IMR-90 (cell line): ENCODE results near the gene TPMT. TPM values are rescaled to one million over a fixed set of nuclear protein-coding genes. Genes with fewer than 3 reads are reported as not detected.

Source experiments
- ATAC-seq: fragments of 200-7000 bp; cut with Tn5 transposase; 2 replicates; pipeline ENCODE4 v1.9.1; 2020; ENCODE audit warnings: low read depth, mild to moderate bottlenecking, moderate library complexity
- BruUV-seq: library from RNA; stranded (reverse); fragments of 400-500 nt; replicated peaks from 2 replicates; lab custom pipeline; 2021; lab: Mats Ljungman, UMichigan
- CTCF ChIA-PET: fragments of 300-600 bp; formaldehyde crosslinking; extraction: SDS; loops from one replicate; lab custom pipeline; 2021; ENCODE audit warnings: antibody characterized with exemption; lab: Yijun Ruan, JAX
- POLR2A ChIA-PET: fragments of 300-600 bp; sonication (Branson Sonifier 250); formaldehyde crosslinking; loops from one replicate; lab custom pipeline; 2022; ENCODE audit warnings: antibody characterized with exemption; ENCODE audit not compliant: unreplicated experiment; lab: Charles Lee
- DNase-seq: peaks from one replicate; pipeline ENCODE4 v3.0.0; 2013
- H2AFZ ChIP-seq: replicated peaks from 2 replicates; pipeline ENCODE3; 2013; ENCODE audit warnings: low read length, mild to moderate bottlenecking; ENCODE audit not compliant: poor library complexity
- H2AK5ac ChIP-seq: 2 replicates; pipeline ENCODE4 v1.6.1; 2013; ENCODE audit warnings: low read depth, low read length, inconsistent platforms
- H2AK9ac ChIP-seq: replicated peaks from 2 replicates; pipeline ENCODE3; 2013; ENCODE audit warnings: mild to moderate bottlenecking, low read depth, low read length, moderate library complexity; ENCODE audit not compliant: poor library complexity
- H2BK120ac ChIP-seq: 2 replicates; pipeline ENCODE4 v1.6.1; 2013; ENCODE audit warnings: low read depth, low read length, inconsistent platforms
- H2BK15ac ChIP-seq: 3 replicates; pipeline ENCODE4 v1.6.1; 2013; ENCODE audit warnings: low read depth, low read length, inconsistent platforms
- H2BK20ac ChIP-seq: 2 replicates; pipeline ENCODE4 v1.6.1; 2013; ENCODE audit warnings: low read depth, mild to moderate bottlenecking, inconsistent platforms, low read length, moderate library complexity
- H2BK5ac ChIP-seq: 2 replicates; pipeline ENCODE4 v1.6.1; 2013; ENCODE audit warnings: mild to moderate bottlenecking, low read depth, low read length, inconsistent platforms; ENCODE audit not compliant: poor library complexity, severe bottlenecking
- H3K14ac ChIP-seq: replicated peaks from 2 replicates; pipeline ENCODE4 v1.6.1; 2013; ENCODE audit warnings: low read depth, low read length, inconsistent platforms
- H3K18ac ChIP-seq: 2 replicates; pipeline ENCODE4 v1.6.1; 2013; ENCODE audit warnings: low read depth, low read length, control low read depth
- H3K23ac ChIP-seq: 2 replicates; pipeline ENCODE4 v1.6.1; 2013; ENCODE audit warnings: low read depth, low read length, inconsistent platforms
- H3K27ac ChIP-seq: 2 replicates; pipeline ENCODE4 v1.5.1; 2013; ENCODE audit warnings: mild to moderate bottlenecking, control low read depth, low read length; ENCODE audit not compliant: insufficient read depth
- H3K27me3 ChIP-seq: 2 replicates; pipeline ENCODE4 v1.6.1; 2013; ENCODE audit warnings: low read length; ENCODE audit not compliant: control insufficient read depth, insufficient read depth
- H3K36me3 ChIP-seq: 2 replicates; pipeline ENCODE4 v1.6.1; 2013; ENCODE audit warnings: low read length, mixed read lengths; ENCODE audit not compliant: control insufficient read depth, insufficient read depth
- H3K4ac ChIP-seq: 2 replicates; pipeline ENCODE4 v1.6.1; 2013; ENCODE audit warnings: low read depth, low read length, inconsistent platforms
- H3K4me1 ChIP-seq: 2 replicates; pipeline ENCODE4 v1.6.1; 2013; ENCODE audit warnings: low read length, mixed read lengths; ENCODE audit not compliant: control insufficient read depth, insufficient read depth
- H3K4me2 ChIP-seq: 2 replicates; pipeline ENCODE4 v1.6.1; 2013; ENCODE audit warnings: low read depth, mild to moderate bottlenecking, control low read depth, low read length, moderate library complexity
- H3K4me3 ChIP-seq: 2 replicates; pipeline ENCODE4 v1.5.1; 2013; ENCODE audit warnings: low read depth, mild to moderate bottlenecking, control low read depth, low read length, moderate library complexity; ENCODE audit not compliant: insufficient read depth
- H3K56ac ChIP-seq: 2 replicates; pipeline ENCODE4 v1.6.1; 2013; ENCODE audit warnings: low read length, inconsistent platforms; ENCODE audit not compliant: insufficient read depth; ENCODE audit errors: extremely low read depth
- H3K79me1 ChIP-seq, 2 experiments: 2 replicates each; pipeline ENCODE4 v1.6.1; 2013; ENCODE audit warnings: low read length in 2 of 2, inconsistent platforms in 1 of 2, low read depth in 1 of 2
- H3K9ac ChIP-seq: 2 replicates; pipeline ENCODE4 v1.6.1; 2013; ENCODE audit warnings: low read depth, low read length, control low read depth
- H3K9me1 ChIP-seq: 2 replicates; pipeline ENCODE4 v1.6.1; 2013; ENCODE audit warnings: low read length, inconsistent platforms; ENCODE audit not compliant: insufficient read depth
- H3K9me3 ChIP-seq: 2 replicates; pipeline ENCODE4 v1.6.1; 2013; ENCODE audit warnings: low read length; ENCODE audit not compliant: control insufficient read depth, insufficient read depth
- H4K20me1 ChIP-seq: 2 replicates; pipeline ENCODE4 v1.6.1; 2013; ENCODE audit warnings: low read length, inconsistent platforms; ENCODE audit not compliant: insufficient read depth
- H4K5ac ChIP-seq: 2 replicates; pipeline ENCODE4 v1.6.1; 2013; ENCODE audit warnings: mild to moderate bottlenecking, low read depth, low read length, control low read depth
- H4K8ac ChIP-seq, 2 experiments: 2 replicates each; pipeline ENCODE4 v1.6.1; 2013; ENCODE audit warnings: low read depth in 2 of 2, low read length in 2 of 2, control low read depth in 1 of 2, inconsistent platforms in 1 of 2
- H4K91ac ChIP-seq: 2 replicates; pipeline ENCODE4 v1.6.1; 2013; ENCODE audit warnings: low read depth, low read length, inconsistent platforms; ENCODE audit not compliant: insufficient read depth
- BHLHE40 ChIP-seq: fragments of 150-350 bp; IDR thresholded peaks from 2 replicates; pipeline ENCODE4 v1.6.1; 2016; ENCODE audit warnings: mild to moderate bottlenecking, low read depth, low read length
- CEBPB ChIP-seq: IDR thresholded peaks from 2 replicates; pipeline ENCODE4 v1.6.1; 2012; ENCODE audit warnings: low read depth, low read length, improper control_type of control experiment
- FOS ChIP-seq: fragments of 150-350 bp; IDR thresholded peaks from 2 replicates; pipeline ENCODE4 v1.6.1; 2016; ENCODE audit warnings: low read depth, low read length
- MAFK ChIP-seq: IDR thresholded peaks from 2 replicates; pipeline ENCODE4 v1.6.1; 2012; ENCODE audit warnings: low read depth, low read length, improper control_type of control experiment
- MAZ ChIP-seq: IDR thresholded peaks from 2 replicates; pipeline ENCODE4 v1.6.1; 2012; ENCODE audit warnings: low read depth, mild to moderate bottlenecking, low read length, improper control_type of control experiment, moderate library complexity, borderline replicate concordance
- MXI1 ChIP-seq: IDR thresholded peaks from 2 replicates; pipeline ENCODE4 v1.6.1; 2012; ENCODE audit warnings: low read depth, mild to moderate bottlenecking, low read length, moderate library complexity, borderline replicate concordance
- NFE2L2 ChIP-seq: fragments of 150-350 bp; IDR thresholded peaks from 2 replicates; pipeline ENCODE4 v1.6.1; 2016; ENCODE audit warnings: low read depth, mild to moderate bottlenecking, low read length
- POLR2A ChIP-seq: IDR thresholded peaks from 2 replicates; pipeline ENCODE4 v1.6.1; 2012; ENCODE audit warnings: mild to moderate bottlenecking, low read depth, low read length
- RAD21 ChIP-seq: IDR thresholded peaks from 2 replicates; pipeline ENCODE4 v1.6.1; 2012; ENCODE audit warnings: low read length, improper control_type of control experiment
- RCOR1 ChIP-seq: IDR thresholded peaks from 2 replicates; pipeline ENCODE4 v1.6.1; 2012; ENCODE audit warnings: mild to moderate bottlenecking, low read length, improper control_type of control experiment; ENCODE audit not compliant: insufficient replicate concordance
- RFX5 ChIP-seq: IDR thresholded peaks from 2 replicates; pipeline ENCODE4 v1.8.0; 2012; ENCODE audit warnings: low read depth, mild to moderate bottlenecking, low read length, moderate library complexity
- SMC3 ChIP-seq: fragments of 150-350 bp; IDR thresholded peaks from 2 replicates; pipeline ENCODE4 v1.6.1; 2016; ENCODE audit warnings: low read depth, mild to moderate bottlenecking, antibody characterized with exemption, low read length, moderate library complexity
- WGBS, 2 experiments: methylation state at CpG; one replicate each; pipeline versions ENCODE4 v1.1.5 to v1.1.7; 2013; ENCODE audit warnings: missing lambda C conversion rate in 2 of 2; ENCODE audit not compliant: insufficient read length in 1 of 2; ENCODE audit errors: extremely low coverage in 2 of 2; 5-methylcytosine and 5-hydroxymethylcytosine counted together
- dilution Hi-C: fragments of 300-500 bp; cut with HindIII; formaldehyde crosslinking; loops from one replicate; pipeline ENCODE4 v1.14.3; 2018; ENCODE audit warnings: low sequenced_read_pairs; ENCODE audit not compliant: unreplicated experiment
- in situ Hi-C: fragments of 300-500 bp; cut with MboI; formaldehyde crosslinking; loops from 3 replicates; pipeline ENCODE4 v1.14.3; 2019; ENCODE audit warnings: low sequenced_read_pairs, inconsistent platforms, mixed read lengths
- intact Hi-C: fragments of 100-400 bp; cut with micrococcal nuclease; formaldehyde crosslinking; loops from 2 replicates; pipeline ENCODE4 v1.10.0; 2022
- polyA plus RNA-seq, 3 experiments: library from polyadenylated mRNA; depleted of rRNA; stranded (reverse); fragments of >200 nt; gene quantifications; 2 replicates each; pipeline ENCODE4 v1.2.3, GENCODE V29; 2012; ENCODE audit warnings: low replicate concordance in 1 of 3
- total RNA-seq: library from RNA; depleted of rRNA; stranded (reverse); fragments of >200 nt; gene quantifications from 2 replicates; pipeline ENCODE4 v1.2.3, GENCODE V29; 2012
- TF ChIP-seq, protein P1 (sequence below): fragments of 150-350 bp; IDR thresholded peaks from 2 replicates; pipeline ENCODE4 v1.6.1; 2017; ENCODE audit warnings: mild to moderate bottlenecking, antibody characterized with exemption, low read length, low read depth
- TF ChIP-seq, protein P2 (sequence below): conservative IDR thresholded peaks from 2 replicates; pipeline ENCODE4 v1.5.1; 2012; ENCODE audit warnings: mild to moderate bottlenecking, low read depth, low read length, improper control_type of control experiment

TPMT gene
- total and polyA plus RNA-seq, 2 of the 4 experiments (the other 2 are of a cell fraction): 10.8 to 14.1 TPM

DNA sequence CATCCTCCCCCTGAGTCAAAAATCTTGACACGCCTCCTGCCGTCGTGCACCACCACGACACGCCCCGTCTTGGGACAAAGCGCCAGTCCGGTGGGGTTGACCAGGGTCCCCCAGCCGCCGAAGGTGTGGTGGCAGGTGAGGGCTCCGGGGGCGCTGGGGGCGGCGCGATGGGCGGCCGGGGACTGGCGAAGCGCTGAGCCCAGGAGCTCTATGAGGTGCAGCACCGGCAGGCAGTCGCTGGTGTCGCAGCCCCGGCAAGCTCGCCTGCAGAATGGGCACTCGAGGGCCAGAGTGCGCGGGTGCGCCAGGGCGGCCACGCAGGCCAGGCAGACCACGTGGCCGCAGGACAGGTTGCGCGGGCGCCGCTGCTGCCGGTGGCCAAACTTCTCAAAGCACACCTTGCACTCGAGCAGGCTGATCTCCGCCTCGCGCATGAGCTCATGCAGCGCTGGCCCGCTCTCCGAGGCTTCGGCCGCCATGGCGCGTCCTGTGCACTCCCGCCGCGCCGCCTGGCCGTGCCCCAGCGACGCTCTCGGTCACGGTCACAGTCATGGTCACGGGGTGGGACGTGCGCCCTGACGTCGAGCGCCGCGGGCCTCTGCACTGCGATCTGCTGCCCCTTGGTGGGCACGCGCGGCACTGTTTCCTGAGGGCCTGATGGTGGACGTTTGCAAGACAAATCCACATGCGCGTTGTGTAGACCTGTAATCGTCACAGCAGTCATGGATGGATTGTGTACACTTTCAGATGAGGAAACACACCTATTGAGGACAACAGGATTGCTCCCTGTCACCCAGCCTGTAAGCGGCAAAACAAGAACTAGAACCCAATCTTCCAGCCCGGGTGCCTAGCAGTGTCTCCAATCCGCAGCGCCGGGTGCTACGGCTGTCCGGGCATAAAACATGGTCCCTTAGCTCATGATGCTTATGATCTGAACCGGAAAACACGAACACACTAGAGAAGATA, 32.5 kb downstream of the TPMT start, which contains the start of gene NHLRC1:
NHLRC1 (minus strand) TSS at position 550 of the 966 bp plus-strand sequence; CDS start at position 479, 71 bp downstream.
- Histone ChIP-seq H3K18ac (peak within 1 kb of the TSS; percentile 85), H2BK5ac (no peak within 1 kb of the TSS), H2BK15ac (peak within 1 kb of the TSS; percentile 73; the same call in 2 of the 3 replicates), H3K9me1 (peaks cover 4% of the 10 kb centered on the region; the same call in 1 of the 2 replicates), H2BK120ac (peak within 1 kb of the TSS; percentile 91), H3K4ac (peak within 1 kb of the TSS; percentile 89), H2AK9ac (peak within 1 kb of the TSS; percentile 83), H3K9me3 (no peaks in the 10 kb centered on the region), H3K4me1 (peaks cover 6% of the 10 kb centered on the region), H3K79me1 (peaks cover 5 to 12% of the 10 kb centered on the region in 2 experiments; a peak in 2 of 4 replicates), H3K56ac (peak within 1 kb of the TSS; percentile 59; the same call in 1 of the 2 replicates), H3K36me3 (no peaks in the 10 kb centered on the region), H2BK20ac (peak within 1 kb of the TSS; percentile 93), H4K20me1 (no peaks in the 10 kb centered on the region), H3K27ac (peak within 1 kb of the TSS; percentile 27; the same call in 1 of the 2 replicates), H3K14ac (peak within 1 kb of the TSS; percentile 93), H3K9ac (peak within 1 kb of the TSS; percentile 71), H3K23ac (peak within 1 kb of the TSS; percentile 48), H2AFZ (peak within 1 kb of the TSS; percentile 98), H4K5ac (peak within 1 kb of the TSS; percentile 96), H3K4me3 (peak within 1 kb of the TSS; percentile 74), H4K8ac (peak within 1 kb of the TSS; percentile 17 to 92; a peak in 3 of 4 replicates), H4K91ac (peak within 1 kb of the TSS; percentile 75), H3K27me3 (no peaks in the 10 kb centered on the region), H3K4me2 (peak within 1 kb of the TSS; percentile 87), H2AK5ac (peak within 1 kb of the TSS; percentile 75; the same call in 1 of the 2 replicates)
- in situ Hi-C loops (loop anchor here (5.0 kb wide), 2 partner anchors 135 to 285 kb away; partner anchors contain the start of gene KIF13A), intact Hi-C loops (loop anchor here (1.0 to 5.0 kb wide), 4 partner anchors 135 to 305 kb away; partner anchors contain the start of gene KIF13A), dilution Hi-C loops (no loop called here)
- ATAC-seq: peak; percentile 100
- POLR2A ChIA-PET: no interaction called here
- CTCF ChIA-PET: interaction anchor here (0.6 to 2.2 kb wide), 8 partner anchors 20 to 1970 kb away, joined by 3 to 7 read pairs (median 3); no protein-coding TSS in a partner anchor
- WGBS, 2 experiments: 22% methylated on average over 32 of the region's 82 CpGs; no CpG with 5 or more reads in 1 of the 2 experiments
- no TSS peak for BruUV-seq
- DNase-seq: peak; percentile 82
- TF ChIP-seq POLR2A (no peak), FOS (peak; percentile 36), RCOR1 (peak; percentile 26), NFE2L2 (peak; percentile 16; the same call in 1 of the 2 replicates), MXI1 (peak; percentile 72; the same call in 1 of the 2 replicates), SMC3 (peak; percentile 94), RFX5 (no peak), CEBPB (no peak), BHLHE40 (peak; percentile 83), MAFK (no peak), RAD21 (peak; percentile 93), MAZ (0 out of 2 replicates have a peak, but pooled peaks have one; percentile 11)
- TF ChIP-seq, protein P1, sequence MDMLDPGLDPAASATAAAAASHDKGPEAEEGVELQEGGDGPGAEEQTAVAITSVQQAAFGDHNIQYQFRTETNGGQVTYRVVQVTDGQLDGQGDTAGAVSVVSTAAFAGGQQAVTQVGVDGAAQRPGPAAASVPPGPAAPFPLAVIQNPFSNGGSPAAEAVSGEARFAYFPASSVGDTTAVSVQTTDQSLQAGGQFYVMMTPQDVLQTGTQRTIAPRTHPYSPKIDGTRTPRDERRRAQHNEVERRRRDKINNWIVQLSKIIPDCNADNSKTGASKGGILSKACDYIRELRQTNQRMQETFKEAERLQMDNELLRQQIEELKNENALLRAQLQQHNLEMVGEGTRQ: peak; percentile 90
- TF ChIP-seq, protein P2, sequence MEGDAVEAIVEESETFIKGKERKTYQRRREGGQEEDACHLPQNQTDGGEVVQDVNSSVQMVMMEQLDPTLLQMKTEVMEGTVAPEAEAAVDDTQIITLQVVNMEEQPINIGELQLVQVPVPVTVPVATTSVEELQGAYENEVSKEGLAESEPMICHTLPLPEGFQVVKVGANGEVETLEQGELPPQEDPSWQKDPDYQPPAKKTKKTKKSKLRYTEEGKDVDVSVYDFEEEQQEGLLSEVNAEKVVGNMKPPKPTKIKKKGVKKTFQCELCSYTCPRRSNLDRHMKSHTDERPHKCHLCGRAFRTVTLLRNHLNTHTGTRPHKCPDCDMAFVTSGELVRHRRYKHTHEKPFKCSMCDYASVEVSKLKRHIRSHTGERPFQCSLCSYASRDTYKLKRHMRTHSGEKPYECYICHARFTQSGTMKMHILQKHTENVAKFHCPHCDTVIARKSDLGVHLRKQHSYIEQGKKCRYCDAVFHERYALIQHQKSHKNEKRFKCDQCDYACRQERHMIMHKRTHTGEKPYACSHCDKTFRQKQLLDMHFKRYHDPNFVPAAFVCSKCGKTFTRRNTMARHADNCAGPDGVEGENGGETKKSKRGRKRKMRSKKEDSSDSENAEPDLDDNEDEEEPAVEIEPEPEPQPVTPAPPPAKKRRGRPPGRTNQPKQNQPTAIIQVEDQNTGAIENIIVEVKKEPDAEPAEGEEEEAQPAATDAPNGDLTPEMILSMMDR: peak; percentile 93
